SKM-1 treated with dmso at 0.1 percent for 144 hours (cell line): Measurements from ENCODE around the gene TBC1D16.

Source experiments
- DNase-seq: peaks from one replicate; lab custom pipeline; 2025; ENCODE audit not compliant: unreplicated experiment; lab: John Stamatoyannopoulos, UW

The TBC1D16 gene

DNA sequence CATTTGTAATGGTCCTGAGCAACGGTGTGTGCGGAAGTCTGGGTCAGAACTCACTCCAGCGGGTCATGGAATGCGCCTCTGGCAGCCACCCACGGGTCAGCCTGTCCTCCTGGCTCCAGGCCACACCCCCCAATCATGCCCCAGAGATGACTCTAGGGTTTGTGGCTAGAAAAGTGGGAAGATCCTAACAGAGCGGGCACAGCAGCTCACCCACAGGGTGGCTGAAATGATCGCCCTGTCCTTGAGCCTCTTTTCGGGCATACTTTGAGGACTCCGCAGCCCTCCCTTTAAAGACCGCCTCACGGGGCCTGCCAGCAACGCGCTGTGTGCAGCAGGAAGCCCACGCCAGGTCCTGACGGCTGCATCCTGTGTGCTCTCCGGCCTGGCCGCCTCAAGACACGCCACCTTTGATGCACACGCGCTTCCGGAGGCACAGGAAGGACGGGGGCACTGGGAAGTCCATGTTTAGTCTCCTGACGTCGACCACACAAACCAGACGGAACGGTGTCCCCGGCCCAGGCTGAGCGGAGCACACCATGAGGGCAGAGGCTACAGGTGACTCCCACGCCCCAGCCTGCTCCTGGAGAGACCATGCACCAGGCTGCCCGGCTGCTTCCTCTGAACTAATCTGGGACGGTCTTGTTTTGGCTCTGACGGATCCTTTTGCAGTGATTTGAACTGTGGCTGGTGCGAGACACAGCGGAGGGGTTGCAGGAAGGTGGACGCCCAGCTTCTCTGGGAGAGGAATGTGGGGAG, 92.9 kb downstream of the TBC1D16 start:
- no peak for DNase-seq

- no peak for DNase-seq
Measured at GRCh38 chr17:79942011-79942405, 93.7 kb downstream of the TBC1D16 start.

GRCh38 chr17:79941088-79942010, 94.3 kb downstream of the TBC1D16 start:
- DNase-seq = no peak

GRCh38 chr17:79940459-79941087, 95.1 kb downstream of the TBC1D16 start:
- no peak for DNase-seq

DNA sequence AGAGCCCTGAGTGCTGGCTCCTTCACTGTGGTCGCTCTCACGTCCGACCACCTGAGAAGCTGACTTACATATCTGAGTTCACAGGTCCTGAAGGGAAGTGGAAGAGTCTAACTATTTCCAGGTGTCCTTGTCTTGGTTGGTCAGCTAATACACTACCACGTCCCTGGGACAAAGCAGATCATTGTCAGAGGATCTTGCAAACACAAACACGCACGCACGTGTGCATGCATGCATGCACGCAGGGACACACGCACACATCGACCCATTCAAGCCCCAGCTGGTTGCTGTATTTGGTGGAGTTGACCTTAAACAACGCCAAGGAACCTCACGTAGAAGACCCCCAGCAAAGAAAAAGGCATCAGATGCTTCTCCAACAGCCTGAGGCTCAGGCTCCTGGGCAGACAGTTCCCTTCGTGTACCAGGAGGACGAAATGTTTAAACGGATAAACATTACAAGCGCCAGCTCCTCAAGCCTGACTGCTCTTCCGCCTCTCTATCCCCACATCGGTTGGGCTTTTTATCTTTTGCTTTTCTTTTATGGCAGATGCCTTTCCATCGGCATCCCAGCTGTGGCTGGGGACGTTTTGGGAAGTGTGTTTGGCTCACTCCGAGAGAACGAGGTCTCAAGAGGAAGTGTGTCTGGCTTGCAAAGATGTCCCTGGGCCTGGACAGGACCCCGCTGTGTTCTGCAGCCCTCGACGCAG, 95.8 kb downstream of the TBC1D16 start:
- no peak for DNase-seq

GRCh38 chr17:79939094-79939435, 96.6 kb downstream of the TBC1D16 start:
- no peak for DNase-seq

DNA sequence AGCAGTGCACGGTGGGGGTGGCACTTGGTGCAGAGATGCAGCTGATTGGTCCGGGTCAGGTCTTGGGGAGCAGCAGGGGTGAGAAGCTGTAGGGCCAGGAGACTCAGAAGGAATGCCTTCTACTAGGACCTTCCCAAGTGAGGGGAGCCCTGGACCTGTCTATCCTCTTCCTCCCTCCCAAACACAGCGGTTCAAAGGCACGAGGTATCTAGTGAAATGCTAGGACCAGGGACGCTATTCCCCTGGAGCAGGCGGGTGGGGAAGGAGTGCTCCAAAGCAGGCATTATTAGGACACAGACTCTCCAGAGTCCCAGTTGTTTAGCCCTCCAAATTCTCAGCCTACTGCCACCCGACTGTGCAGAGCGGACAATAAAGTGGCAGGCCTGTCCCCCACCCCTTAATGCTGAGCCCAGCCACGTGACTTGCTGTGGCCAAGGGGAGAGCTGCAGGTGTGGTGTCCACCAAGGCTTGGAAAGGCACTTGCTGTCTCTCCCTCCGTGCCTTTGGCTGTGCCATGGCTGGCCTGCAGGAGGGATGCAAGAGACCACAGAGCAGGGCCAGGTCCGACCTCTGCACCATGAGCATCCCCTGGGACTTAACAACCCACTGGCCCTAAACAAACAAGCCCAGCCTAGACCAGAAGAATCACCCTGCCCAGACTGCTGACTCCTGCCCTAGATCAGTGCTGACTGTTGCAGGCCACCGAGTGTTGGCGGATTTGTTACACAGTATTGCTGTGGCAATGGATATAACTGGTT, 97.2 kb downstream of the TBC1D16 start:
- DNase-seq = no peak

- DNase-seq = no peak
Measured at GRCh38 chr17:79937391-79938335, 98.0 kb downstream of the TBC1D16 start.

GRCh38 chr17:79936641-79937381, 98.9 kb downstream of the TBC1D16 start:
- no peak for DNase-seq

GRCh38 chr17:79936050-79936449, 99.6 kb downstream of the TBC1D16 start:
- no peak for DNase-seq

DNA sequence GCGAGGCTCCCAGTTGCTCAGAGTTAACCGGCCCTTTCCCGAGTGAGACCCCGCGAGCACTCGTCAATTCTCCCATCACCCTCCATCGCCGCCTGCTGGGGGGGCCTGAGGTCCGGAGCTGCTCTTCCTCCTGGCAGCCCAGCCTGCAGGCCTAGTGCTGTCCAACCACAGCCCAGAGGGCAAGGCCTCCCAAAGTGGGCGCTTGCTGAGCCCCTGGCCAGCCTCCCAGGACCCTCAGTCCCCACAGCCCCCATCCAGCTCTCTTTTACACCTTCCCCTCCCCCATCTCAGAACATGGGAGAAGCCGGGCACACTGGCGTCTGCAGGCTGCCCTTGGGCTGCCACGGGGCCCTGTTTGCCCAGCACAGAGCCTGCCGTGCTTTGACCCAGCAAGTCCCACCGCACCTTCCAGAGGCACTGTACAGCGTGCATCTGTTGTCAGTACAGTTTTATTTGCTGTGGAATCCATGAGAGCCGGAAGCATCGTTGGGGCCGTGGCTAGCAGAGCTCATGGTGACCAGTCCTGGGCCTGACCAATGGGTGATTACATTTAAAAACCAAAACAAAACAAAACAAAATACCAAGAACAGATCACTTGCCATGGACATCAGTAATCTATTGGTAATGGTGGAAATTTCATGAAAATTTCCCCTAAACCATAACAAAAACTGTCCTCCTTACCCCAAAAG, 100.3 kb downstream of the TBC1D16 start:
- no peak for DNase-seq

- no peak for DNase-seq
Measured at GRCh38 chr17:79934653-79934970, 101.1 kb downstream of the TBC1D16 start.

DNA sequence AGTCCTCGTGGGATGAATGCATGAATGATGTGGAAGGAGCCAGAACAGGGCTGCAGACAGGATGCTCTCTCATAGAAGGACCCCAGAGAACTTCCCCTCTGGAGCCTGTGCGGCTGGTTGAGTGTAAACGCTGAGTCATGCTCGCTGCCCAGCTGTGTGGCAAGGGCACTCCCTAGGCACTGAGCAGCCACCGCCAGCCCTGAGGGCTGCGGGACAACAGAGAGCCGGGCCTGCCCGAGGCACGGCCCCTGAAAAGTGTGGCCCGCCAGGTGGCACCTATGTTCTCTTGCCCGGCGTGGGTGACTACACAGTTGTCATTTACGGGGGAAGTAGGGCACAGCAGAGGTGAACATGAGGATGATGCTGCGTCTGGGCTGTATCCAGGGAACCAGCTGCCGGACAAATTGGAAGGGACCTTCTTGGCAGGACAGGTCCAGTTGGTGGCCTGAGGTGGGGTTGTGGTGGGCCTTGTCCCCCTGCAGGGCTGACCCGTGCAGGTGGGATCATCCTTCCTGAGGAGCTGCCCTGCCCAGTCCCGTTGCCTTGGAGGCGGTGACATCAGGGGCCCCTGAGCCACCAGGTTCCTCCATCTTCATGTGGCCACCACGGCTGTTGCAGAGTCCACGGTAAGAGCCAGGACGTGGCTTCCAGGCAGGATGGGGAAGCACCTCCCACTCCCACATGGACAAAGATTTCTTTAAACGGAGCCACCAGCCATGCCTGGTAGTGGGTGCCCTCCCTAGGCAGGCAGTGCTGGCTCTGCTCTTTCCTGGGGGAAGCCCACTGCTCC, 101.6 kb downstream of the TBC1D16 start:
- DNase-seq = peak; percentile 48

GRCh38 chr17:79932451-79933306, 103.0 kb downstream of the TBC1D16 start:
- DNase-seq = no peak

- no peak for DNase-seq
Measured at GRCh38 chr17:79931817-79932309, 103.8 kb downstream of the TBC1D16 start.
